SIG-M5 (cell line): ENCODE results near the gene DNAJC21.
"Not testable (repeated sequence)": the region's sequence is repeated elsewhere in the genome, so short reads cannot be mapped to it uniquely, and the experiment has no call there.

Experiments used
- DNase-seq: peaks from one replicate; lab custom pipeline; 2025; lab: John Stamatoyannopoulos, UW

The DNAJC21 gene

DNA sequence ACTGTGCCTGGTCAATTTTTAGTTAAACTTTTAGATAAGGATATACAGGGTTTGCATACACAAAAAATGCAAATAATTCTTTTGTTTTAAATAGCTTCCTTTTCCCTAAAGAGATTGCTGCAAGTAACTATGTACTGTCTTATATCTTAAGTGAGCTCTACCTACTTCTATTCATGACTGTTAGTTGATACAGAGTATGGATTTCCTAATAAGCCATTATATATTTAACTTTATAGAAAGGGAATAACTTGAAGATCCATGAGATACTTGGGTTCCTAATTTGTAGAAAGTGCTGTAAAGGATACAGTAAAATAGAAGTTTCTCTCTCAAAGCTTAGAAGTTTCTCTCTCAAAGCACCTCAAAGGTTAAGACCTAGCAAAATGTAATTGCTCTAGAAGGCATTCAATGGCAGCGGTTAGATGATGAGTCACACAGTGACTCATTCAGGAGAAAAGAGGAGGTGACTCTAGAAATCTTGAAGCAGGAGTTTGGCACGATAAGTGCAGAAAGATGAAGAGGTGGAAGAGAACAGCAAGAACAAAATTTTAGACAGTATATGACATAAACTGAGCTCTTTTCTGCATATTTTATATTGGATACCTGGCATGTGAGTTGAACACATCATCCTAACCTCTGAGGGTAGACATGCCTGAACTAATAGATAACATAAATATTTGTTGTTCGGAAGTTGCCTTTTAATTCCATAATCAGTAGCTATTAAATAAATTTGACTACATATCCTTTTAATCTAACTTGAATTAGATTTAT, 5.5 kb upstream of the DNAJC21 start:
- peak; percentile 47 for DNase-seq

DNA sequence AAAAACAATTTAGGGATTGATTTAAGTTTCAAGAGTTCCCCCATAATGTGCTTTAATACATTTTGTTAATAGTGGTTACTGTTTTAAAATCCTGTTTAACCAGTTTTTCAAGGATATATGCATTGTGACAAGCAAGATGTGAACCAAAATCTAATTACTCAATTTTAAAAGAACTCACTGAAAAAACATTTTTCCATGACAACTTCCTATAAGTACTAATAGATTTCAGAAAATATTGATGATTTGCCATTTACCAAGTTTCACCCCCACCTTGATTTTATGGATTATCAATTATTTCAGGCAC, 4.9 kb upstream of the DNAJC21 start:
- DNase-seq: no peak

DNA sequence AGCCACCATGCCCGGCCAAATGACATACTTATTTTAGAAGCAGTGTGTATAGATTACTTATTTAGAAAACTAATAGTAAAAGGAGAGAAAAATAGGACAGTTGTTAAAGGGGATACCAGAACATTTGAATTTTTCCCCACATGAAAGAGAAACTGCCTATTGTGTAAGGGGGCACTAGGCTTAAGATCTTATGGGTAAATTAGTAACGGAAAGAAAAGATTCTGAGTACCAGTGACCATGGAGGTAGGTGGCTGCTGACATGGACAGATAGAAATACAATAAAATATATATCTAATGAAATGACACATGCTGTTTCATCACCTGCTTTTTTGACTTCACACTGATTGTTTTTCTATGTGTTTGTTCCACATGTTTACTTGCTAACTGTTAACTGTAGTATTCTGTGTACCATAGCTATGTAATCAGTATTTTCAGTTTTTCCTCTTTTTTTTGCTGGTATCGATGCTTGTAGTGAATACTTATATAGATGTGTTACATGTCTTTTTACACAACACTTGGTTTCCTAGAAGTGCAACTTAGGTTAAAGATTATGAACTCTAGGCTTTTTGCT, 3.0 kb upstream of the DNAJC21 start:
- no peak for DNase-seq

DNA sequence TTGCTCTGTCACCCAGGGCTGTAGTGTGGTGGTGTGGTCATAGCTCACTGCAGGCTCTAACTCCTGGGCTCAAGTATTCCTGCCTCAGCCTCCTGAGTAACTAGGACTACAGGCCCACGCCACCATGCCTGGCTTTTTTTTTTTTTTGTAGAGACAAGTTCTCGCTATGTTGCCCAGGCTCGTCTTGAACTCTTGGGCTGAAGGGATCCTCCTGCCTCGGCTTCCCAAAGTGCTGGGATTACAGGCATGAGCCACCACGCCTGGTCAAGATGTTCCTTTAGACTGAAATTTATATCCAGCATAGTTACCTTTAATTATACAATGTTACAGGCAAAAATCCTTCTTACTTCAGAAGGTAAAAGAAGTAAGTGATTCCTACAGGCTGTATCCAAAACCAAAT, 1.6 kb upstream of the DNAJC21 start:
- DNase-seq: no peak

DNA sequence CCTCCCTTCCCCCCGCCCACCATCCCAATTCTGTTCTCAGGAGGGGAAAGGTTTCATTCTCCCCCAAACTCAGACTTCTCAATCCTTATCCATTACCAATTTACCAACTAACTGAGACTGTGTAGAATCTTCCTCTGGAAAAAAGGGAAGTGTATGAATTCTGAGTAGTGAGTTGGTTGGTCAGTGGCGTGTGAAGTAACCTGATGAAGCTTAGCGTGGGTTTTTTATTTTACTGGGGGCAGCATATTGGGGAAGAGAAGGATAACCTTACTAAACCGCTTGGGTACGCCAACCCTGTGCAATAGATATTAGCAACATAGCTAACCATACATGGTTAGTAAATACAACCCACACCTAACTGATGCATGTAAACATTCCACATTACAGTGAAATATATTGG, 1.1 kb upstream of the DNAJC21 start:
- no peak for DNase-seq

DNA sequence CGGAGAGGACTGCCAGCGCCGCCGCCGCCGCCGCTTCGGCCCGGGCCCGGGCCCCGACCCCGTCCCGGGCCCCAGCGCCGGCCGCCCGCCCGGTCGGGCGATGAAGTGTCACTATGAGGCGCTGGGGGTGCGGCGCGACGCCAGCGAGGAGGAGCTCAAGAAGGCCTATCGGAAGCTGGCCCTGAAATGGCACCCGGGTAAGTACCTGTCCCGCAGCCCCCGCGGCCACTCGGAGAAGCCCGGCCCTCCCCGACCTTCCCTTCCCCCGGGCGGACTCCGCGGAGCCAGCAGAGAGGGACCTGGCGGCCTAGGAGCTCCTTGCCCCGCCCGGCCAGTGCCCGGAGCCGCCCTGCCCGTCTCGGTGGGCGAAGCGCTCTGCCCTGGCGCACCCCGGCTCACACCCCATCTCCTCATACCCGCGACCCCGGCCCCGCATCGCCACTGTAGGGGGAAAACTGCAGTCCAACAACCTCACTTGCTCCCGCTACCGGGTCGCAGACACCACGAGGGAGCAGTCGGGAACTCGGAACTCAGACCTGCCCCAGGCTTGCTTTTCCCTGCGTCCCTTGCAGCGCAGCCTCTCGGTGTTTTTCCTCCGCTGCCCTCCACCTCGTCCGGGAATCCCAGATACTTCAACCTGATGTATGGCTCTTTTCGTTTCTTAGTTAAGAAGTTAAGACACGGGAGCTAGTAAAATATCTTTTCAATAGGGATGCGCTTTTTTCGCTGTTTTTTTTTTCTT, 532 bp downstream of the DNAJC21 start:
- peak; percentile 25 for DNase-seq

DNA sequence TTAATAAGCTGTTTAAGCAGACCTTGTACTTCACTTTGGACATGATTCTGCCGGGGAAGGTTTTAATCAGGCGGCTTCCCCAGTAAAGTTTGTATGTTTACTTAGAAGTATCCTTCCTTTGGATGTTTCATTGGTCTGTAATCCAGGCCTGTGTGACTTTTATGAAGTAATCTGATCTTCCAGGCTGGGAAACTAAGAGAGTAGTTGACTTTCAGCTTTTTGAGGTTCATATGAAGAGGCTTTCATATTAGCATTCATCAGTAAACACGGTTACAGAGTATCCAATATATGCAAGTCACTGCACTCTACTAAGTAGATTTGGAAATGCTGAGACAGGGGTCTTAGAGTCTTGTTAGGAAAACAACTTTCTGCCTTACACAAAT, 1.1 kb downstream of the DNAJC21 start:
- DNase-seq: no peak

DNA sequence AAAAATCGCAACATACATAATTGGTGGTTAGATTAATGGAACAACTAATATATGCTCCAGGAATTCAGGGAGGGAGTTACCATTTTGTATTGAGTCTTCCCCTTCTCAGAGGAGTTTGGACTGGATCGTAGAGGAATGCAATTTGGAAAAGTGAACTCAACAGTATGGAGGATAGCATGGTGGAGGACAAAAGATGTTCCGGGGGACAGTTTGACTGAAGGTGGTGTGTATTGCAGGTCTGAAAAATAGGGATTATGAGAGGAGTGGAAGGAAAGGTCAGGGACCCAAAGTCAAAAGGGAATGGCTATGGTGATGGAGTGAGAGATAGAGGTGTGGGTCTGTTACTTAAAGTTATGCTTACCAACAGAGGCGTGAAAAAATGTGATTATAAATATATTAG, 1.5 kb downstream of the DNAJC21 start:
- no peak for DNase-seq

DNA sequence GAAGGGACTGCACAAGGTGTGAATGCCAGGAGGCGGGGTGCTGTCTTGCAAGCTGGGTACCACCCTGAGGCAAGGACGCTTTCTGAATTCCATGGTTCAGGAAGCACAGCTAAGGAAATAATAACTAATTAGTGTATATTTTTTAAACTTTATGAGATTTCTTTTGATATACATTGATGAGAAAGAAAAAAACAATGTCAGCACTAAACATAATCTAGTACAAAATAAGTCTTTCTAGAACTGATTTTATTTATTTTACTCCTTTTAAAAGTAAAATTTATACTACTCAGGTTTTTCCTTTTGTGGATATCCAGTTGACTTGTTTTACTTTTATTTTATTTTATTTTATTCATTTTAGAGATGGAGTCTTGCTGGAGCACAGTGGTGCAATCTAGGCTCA, 3.6 kb downstream of the DNAJC21 start:
- DNase-seq: no peak

DNA sequence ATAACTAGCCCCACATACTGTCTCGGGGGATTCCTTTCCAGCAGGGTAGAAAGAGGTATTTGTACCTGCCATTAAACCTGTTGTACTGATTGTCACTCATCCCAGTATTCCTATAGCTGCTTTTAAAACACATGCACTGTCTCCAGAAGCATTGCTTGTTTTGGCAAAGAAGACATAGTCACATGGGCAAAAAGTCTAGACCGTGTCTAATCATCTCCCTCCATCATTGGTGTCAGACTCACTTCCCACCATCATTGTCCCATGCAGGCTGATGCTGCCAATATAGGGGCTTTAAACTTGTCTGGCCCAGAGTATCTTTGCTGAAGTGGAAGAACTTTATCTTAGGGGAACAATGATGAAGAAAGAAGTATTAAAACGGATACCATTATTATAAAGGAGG, 12.6 kb downstream of the DNAJC21 start:
- no peak for DNase-seq

DNA sequence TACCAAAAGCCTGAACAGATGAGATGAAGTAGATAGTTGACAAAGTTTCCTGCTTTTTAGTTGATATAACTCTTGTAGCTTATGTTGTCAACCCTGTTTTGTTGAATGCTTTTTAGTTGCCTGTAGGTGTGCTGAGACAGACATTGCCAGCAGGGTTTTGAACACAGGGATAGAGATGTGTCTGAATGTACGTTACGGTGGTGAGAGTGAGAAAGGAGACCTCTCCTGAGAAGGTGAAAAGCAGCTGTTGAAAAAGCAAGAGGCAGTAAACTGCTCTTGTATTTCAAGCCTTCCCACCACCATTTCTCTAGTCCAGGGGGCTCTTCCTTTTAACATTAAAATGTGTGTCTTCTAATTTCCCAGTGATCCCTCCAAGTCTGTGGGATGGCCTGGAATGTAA, 14.7 kb downstream of the DNAJC21 start:
- no peak for DNase-seq

DNA sequence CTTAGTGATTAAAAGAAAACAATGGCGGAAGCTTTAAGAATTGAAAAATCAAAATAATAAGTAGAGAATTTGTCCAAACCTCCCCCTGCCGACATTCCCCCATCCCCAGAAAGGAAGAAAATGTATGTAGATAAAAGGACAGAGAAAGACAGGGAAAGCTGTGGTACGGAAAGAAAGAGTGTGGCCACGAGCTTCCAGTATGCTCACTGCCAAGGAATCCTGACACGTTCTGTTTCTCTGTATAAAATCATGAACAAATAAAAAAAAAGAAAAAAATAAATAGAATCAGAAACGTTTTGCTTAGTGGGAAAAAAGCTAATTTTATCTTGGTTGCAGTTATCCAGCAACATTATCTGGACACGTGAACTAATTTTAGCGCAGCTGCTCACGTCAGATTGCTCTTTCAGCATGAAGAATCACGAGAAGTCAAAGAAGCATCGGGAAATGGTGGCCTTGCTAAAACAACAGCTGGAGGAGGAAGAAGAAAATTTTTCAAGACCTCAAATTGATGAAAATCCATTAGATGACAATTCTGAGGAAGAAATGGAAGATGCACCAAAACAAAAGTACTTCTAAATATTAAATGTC, 15.2 kb downstream of the DNAJC21 start:
- DNase-seq: no peak

DNA sequence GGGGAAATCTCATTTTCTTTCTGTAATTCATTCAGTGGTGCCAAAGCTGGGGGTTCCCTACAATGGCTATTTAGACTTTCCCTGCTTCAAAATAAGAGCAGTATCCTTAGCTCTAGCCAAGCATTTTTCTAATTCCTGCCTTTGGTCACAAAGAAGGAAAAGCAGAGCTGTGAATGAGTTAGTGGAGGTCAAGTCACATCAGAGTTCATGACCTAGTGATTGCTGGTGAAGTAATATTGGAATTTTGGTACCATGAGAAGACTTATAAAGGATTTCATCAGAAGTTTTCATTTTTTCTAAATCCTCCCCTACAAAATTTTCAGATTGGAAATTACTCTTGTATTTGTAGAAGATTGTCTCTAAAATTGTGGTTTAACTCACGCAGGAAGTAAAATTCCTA, 28.0 kb downstream of the DNAJC21 start:
- no peak for DNase-seq

DNA sequence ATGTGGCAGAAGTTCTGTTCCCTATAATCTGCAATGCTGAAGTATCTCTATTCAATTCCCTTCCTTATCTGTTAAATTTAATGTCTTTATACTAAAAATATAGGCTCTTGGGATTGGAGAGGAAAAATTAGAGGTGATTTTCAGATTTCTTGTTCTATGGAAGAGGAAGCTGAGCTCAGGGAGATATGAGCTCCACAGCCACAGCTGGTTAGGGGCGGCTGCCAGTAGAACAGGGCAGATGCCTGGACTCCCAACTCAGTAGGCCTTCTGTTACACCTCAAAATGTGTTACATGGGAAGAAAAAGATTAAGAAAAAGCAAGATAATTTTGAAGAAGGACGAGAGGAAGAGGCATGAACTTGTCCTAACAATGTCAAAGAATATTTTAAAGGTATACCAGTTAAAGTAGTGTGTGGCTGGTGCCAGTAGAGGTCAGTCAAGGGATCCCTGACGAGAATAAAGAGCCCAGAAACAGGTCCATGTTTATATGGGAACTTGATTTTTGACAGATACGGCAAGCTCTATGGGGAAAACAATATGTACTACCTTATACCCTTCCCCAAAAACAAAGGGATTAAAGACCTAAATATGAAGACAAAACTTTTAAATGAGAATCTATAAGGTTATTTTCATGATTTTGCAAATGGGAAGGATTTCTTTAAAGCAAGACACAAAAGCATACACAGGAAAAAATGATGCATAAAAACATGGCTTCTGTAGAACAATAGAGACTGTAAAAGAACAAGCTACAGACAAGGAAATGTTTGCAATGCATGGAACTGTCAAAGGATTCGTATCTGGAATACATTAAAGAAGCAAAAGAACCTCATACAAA, 28.7 kb downstream of the DNAJC21 start:
- no peak for DNase-seq

DNA sequence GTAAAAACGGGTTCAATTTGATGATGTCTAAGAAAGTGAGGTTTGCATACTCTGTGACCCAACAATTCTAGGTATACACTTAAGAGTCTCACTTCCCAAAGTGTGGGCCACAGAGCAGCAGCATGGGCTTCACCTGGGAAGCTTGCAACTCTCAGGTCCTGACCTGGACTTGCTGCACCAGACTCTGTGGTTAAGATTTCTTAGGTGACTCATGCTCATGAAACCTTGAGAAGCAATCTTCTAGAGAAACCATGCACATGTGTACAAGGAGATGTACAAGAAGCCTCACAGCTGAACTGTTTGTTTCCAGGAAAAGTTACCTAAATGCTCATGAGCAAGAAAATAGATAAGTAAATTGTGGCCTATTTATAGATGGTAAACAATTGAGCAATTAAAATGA, 30.0 kb downstream of the DNAJC21 start:
- no peak for DNase-seq

DNA sequence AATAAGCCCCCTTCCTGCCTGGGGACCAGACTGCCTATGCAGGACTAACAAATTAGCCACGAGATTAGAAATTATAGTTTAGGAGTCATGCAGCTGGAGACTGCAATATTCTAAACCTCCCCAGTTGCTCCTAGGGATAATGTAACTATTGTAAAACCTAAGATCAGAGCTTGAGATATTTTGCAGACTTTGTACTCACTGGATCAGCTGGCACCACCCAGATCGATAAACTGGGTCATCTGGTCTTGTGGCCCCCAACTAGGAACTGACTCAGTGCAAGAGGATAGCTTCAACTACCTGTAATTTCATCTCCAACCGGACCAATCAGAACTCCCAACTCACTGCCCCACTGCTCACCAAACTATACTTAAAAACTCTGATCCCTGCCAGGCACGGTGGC, 38.2 kb downstream of the DNAJC21 start:
- DNase-seq: no peak

DNA sequence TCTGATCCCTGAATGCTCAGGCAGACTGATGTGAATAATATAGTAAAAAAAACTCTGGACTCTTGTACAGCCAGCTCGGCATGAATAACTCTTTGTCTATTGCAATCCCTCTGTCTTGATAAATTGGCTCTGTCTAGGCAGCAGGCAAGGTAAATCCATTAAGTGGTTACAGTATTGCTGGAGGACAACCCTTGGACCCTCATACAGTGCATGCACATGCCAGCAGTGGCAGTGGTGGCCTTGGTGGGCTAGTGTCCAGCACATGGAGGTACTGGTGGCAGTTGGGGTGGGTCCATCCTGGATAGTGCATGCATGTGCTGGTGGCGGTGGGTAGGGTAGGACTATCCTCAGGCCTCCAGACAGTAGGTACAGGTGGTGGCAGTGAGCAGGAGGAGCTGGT, 38.9 kb downstream of the DNAJC21 start:
- no peak for DNase-seq

DNA sequence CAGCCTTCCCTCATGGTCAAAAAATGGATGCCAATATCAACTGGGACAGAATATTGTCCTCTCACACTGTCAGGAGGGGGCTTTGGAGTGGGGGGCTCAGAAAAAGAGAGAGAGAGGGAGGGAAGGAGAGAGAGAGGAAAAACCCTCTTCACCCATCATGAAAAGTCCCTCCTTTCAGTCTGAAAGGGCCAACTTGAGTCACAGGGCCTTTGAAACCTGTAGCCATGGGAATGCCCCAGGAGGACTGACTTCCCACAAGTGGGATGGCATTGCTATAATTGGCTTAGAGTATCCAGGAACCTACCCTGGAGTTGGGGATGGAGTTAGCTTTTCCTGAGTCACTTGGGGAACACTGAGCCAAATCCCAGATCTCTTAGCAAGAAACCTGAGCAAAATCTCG, 41.2 kb downstream of the DNAJC21 start:
- no peak for DNase-seq

DNA sequence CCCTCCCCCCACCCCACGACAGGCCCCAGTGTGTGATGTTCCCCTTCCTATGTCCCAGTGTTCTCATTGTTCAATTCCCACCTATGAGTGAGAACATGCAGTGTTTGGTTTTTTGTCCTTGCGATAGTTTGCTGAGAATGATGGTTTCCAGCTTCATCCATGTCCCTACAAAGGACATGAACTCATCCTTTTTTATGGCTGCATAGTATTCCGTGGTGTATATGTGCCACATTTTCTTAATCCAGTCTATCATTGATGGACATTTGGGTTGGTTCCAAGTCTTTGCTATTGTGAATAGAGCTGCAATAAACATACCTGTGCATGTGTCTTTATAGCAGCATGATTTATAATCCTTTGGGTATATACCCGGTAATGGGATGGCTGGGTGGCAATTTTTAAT, 42.3 kb downstream of the DNAJC21 start:
- DNase-seq: not testable (repeated sequence)

DNA sequence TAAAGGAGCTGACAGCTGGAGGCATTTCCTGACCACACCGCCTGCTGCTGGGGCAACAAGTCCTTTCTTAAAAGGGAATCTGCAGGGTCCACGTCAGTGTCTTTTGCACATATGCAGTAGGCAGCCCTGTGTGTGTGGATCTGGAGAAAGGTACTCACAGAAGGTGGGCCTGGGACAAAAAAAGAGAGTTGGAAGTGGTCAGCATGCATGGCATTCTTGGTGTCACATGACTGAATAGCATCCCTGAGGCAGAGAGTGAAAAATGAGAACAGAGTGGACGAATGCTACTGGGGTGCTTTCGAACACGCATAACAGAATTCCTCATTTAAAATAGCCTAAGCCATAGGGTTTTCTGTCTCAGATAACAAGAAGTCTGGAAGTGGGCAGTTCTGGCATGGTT, 47.0 kb downstream of the DNAJC21 start:
- DNase-seq: no peak

DNA sequence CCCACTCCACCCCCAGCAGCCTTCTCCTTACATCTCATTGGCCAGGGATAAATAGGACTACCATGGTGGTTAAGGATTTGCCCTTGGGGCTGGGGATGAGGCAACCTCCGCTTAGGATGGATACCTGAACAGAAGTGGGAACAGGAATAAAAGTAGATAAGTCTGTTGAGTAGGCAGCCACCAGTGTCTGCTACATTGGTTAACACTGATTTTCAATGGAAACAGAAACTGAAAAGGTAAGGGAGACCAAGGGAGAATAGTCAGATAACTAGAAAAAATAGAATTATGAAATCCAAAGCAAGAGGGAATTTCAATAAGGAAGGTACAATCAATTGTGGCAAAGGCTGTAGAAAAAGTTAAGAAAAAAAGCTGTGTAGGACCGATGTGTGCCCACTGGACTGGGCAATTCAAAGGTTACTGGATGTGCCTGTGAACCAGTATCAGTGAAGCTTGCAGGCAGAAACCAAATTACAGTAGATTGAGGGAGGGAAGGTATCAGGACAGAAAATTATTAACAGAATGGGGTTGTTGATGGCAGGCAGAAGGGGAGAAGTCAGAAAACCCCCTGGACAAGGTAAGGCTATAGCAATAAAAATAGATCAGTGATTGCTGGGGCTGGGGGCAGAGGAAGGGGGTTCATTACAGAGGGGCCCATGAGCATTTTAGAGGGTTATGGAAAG, 48.7 kb downstream of the DNAJC21 start:
- no peak for DNase-seq

DNA sequence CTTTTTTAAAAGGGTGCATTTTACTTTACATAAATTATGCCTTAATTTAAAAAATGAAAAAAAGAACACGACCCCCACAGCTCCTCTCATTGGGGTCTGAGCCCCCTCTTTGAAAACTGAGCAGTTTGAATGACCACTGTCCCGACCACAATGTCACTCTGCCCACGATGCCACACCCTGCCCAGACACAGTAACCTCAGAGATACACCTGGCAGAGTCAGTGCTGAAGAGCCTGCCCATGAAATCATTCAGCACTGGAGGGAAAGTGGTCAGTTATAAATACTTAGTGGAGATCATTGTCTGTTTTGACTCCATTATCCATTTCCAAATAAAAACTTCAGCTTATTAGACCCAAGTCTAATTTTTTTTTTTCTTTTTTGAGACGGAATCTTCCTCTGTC, 49.3 kb downstream of the DNAJC21 start:
- DNase-seq: no peak
